Measurements from ENCODE around the gene CARD8. TPM values are rescaled to one million over a fixed set of nuclear protein-coding genes. Genes with fewer than 3 reads are reported as not detected.
"Not testable (repeated sequence)": the region's sequence is repeated elsewhere in the genome, so short reads cannot be mapped to it uniquely, and the experiment has no call there.

Gene CARD8
- total and polyA plus RNA-seq, 9 donors, result 29.3 to 42.6 (median 35.7) TPM

GRCh38 chr19:48220784-48221183, 34.9 kb downstream of the CARD8 start:
- H3K36me3 ChIP-seq (ENCODE audit: control insufficient read depth, insufficient read depth, low read length), result peaks cover 23% of the 10 kb centered on the region
- not testable (repeated sequence) for H3K4me1 ChIP-seq (ENCODE audit: control insufficient read depth, insufficient read depth, low read length)
- no CpG with 5 or more reads among the region's 3 CpGs for WGBS (ENCODE audit: insufficient coverage)

GRCh38 chr19:48218997-48219396, 36.7 kb downstream of the CARD8 start:
- H3K27ac ChIP-seq (ENCODE audit: low read length), result no peak overlapping the region
- H3K36me3 ChIP-seq (ENCODE audit: control insufficient read depth, insufficient read depth, low read length), result peaks cover 27% of the 10 kb centered on the region
- no peaks in the 10 kb centered on the region for H3K9me3 ChIP-seq (replicated peaks; ENCODE audit: control insufficient read depth, low read depth, low read length)
- no peaks in the 10 kb centered on the region for H3K27me3 ChIP-seq (ENCODE audit: control insufficient read depth, insufficient read depth, low read length)
- WGBS (ENCODE audit: insufficient coverage), result 85% methylated on average over 4 of the region's 6 CpGs
- DNase-seq, result no peak
- no peak overlapping the region for H3K4me3 ChIP-seq (ENCODE audit: low read length)
- H3K4me1 ChIP-seq (ENCODE audit: control insufficient read depth, insufficient read depth, low read length), result no peaks in the 10 kb centered on the region

More at GRCh38 chr19:48220784-48221183, 34.9 kb downstream of the CARD8 start:
- not testable (repeated sequence) for H3K4me3 ChIP-seq (ENCODE audit: low read length); H3K27me3 ChIP-seq (ENCODE audit: control insufficient read depth, insufficient read depth, low read length); H3K27ac ChIP-seq (ENCODE audit: low read length); H3K9me3 ChIP-seq (replicated peaks; ENCODE audit: control insufficient read depth, low read depth, low read length); DNase-seq

DNA sequence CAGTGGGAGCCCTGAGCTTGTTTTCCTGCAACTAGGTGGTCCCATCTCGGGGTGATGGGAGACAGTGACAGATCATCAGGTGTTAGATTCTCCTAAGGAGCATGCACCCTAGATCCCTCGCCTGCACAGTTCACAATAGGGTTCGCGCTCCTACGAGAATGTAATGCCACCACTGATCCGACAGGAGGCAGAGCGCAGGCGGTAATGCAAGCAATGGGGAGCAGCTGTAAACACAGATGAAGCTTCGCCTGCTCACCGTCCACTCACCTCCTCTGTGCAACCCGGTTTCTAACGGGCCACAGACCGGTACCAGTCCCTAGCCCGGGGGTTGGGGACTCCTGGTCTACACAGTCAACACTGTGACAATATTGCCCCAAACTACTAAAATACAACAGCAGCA, 38.8 kb downstream of the CARD8 start:
- 84% methylated on average over 14 of the region's 14 CpGs for WGBS (ENCODE audit: insufficient coverage)
- Histone ChIP-seq H3K27ac (ENCODE audit: low read length) (no peak overlapping the region), H3K4me3 (ENCODE audit: low read length) (no peak overlapping the region)

DNA sequence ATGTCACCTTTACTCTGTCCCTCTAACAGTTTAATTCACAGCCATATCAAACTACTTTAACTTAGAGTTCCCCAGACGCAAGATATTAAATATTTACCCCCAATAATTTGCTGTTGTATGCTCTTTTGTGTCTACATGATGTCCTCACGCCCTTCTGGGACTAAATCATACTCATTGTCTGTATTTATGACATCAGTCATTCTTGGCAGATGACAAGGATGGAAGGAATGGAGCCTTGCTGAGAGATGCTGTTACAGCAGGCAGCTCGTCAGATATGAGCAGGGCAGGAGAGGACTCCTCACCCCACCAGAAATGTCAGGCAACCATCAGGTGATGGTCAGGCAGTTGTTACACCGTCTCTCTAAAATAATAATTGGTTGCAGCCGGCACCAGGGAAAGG, 41.8 kb downstream of the CARD8 start:
- peaks cover 28% of the 10 kb centered on the region for H3K36me3 ChIP-seq (ENCODE audit: control insufficient read depth, insufficient read depth, low read length)

More for the DNA sequence above, 38.8 kb downstream of the CARD8 start:
- DNase-seq, result no peak
- Histone ChIP-seq H3K4me1 (ENCODE audit: control insufficient read depth, insufficient read depth, low read length) (no peaks in the 10 kb centered on the region), H3K27me3 (ENCODE audit: control insufficient read depth, insufficient read depth, low read length) (no peaks in the 10 kb centered on the region), H3K9me3 (replicated peaks; ENCODE audit: control insufficient read depth, low read depth, low read length) (no peaks in the 10 kb centered on the region), H3K36me3 (ENCODE audit: control insufficient read depth, insufficient read depth, low read length) (peaks cover 32% of the 10 kb centered on the region)

DNA sequence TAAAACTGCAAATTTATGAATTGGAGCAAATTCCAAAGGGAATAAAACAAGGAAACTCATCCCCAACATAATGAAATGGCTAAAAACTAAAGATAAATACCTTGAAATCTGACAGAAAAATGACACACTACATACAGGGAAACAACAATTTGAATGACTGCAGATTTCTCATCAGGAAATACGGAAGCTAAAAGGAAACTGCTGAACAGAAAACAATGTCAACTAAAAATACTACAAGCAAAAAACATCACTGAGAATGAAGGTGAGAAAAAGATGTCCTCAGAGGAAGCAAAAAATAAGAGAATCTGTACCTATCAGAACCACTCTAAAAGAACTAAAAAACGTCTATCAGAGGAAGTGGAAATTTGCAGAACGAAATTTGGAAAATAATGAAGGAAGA, 45.7 kb downstream of the CARD8 start:
- no peak for DNase-seq
- no CpG with 5 or more reads among the region's 3 CpGs for WGBS (ENCODE audit: insufficient coverage)
- no peaks in the 10 kb centered on the region for H3K4me1 ChIP-seq (ENCODE audit: control insufficient read depth, insufficient read depth, low read length)
- no peaks in the 10 kb centered on the region for H3K27me3 ChIP-seq (ENCODE audit: control insufficient read depth, insufficient read depth, low read length)
- no peak overlapping the region for H3K27ac ChIP-seq (ENCODE audit: low read length)
- H3K9me3 ChIP-seq (replicated peaks; ENCODE audit: control insufficient read depth, low read depth, low read length), result no peaks in the 10 kb centered on the region
- peaks cover 12% of the 10 kb centered on the region for H3K36me3 ChIP-seq (ENCODE audit: control insufficient read depth, insufficient read depth, low read length)
- H3K4me3 ChIP-seq (ENCODE audit: low read length), result no peak overlapping the region

More for the DNA sequence above, 41.8 kb downstream of the CARD8 start:
- H3K4me3 ChIP-seq (ENCODE audit: low read length), result no peak overlapping the region
- H3K9me3 ChIP-seq (replicated peaks; ENCODE audit: control insufficient read depth, low read depth, low read length), result no peaks in the 10 kb centered on the region
- no peaks in the 10 kb centered on the region for H3K27me3 ChIP-seq (ENCODE audit: control insufficient read depth, insufficient read depth, low read length)
- H3K4me1 ChIP-seq (ENCODE audit: control insufficient read depth, insufficient read depth, low read length), result no peaks in the 10 kb centered on the region
- no peak for DNase-seq
- WGBS (ENCODE audit: insufficient coverage), result 90% methylated on average over 2 of the region's 5 CpGs
- H3K27ac ChIP-seq (ENCODE audit: low read length), result no peak overlapping the region

DNA sequence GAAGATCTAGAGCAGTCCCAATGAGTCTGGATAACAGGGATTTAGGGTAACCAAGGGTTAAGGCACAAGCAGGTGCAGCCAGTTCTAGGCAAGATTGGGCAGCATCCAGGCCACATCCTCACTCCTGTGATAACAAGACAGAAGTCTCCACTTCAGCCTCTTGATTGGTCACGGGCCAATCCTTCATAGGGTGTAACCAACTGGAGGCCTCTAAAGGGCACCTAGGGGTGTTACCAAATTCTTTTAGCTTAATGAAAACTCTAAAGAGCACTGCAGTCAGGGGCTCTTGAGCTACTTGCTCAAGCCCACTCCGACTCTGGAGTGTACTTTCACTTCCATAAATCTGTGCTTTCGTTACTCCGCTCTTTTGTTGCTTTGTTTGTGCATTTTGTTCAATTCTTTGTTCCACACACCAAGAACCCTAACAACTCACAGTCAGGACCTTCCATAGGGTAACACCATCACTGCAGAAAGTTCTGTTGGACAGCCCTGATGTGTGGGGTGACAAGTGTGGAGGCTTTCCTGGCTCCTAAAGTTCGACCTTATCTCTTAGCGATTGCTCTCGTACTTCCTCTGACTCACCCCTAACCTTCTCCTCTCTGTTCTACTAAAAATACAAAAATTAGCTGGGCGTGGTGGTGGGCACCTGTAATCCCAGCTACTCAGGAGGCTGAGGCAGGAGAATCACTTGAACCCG, 49.2 kb downstream of the CARD8 start:
- DNase-seq, result no peak
- Histone ChIP-seq H3K9me3 (replicated peaks; ENCODE audit: control insufficient read depth, low read depth, low read length) (no peaks in the 10 kb centered on the region), H3K4me3 (ENCODE audit: low read length) (no peak overlapping the region), H3K27ac (ENCODE audit: low read length) (no peak overlapping the region), H3K27me3 (ENCODE audit: control insufficient read depth, insufficient read depth, low read length) (no peaks in the 10 kb centered on the region), H3K36me3 (ENCODE audit: control insufficient read depth, insufficient read depth, low read length) (peaks cover 2% of the 10 kb centered on the region), H3K4me1 (ENCODE audit: control insufficient read depth, insufficient read depth, low read length) (peaks cover 9% of the 10 kb centered on the region)
- 100% methylated on average over 1 of the region's 9 CpGs for WGBS (ENCODE audit: insufficient coverage)

- no peaks in the 10 kb centered on the region for H3K36me3 ChIP-seq (ENCODE audit: control insufficient read depth, insufficient read depth, low read length)
- H3K27me3 ChIP-seq (ENCODE audit: control insufficient read depth, insufficient read depth, low read length), result no peaks in the 10 kb centered on the region
- H3K4me1 ChIP-seq (ENCODE audit: control insufficient read depth, insufficient read depth, low read length), result peaks cover 9% of the 10 kb centered on the region
- peak overlapping the region; percentile 76 for H3K4me3 ChIP-seq (ENCODE audit: low read length)
- H3K9me3 ChIP-seq (replicated peaks; ENCODE audit: control insufficient read depth, low read depth, low read length), result no peaks in the 10 kb centered on the region
- WGBS (ENCODE audit: insufficient coverage), result 2% methylated on average over 34 of the region's 34 CpGs
- DNase-seq, result peak; percentile 98
- H3K27ac ChIP-seq (ENCODE audit: low read length), result peak overlapping the region; percentile 84
These were observed 51.7 kb downstream of the CARD8 start for GRCh38 chr19:48203794-48204628.

GRCh38 chr19:48203222-48203793, 52.4 kb downstream of the CARD8 start:
- no peaks in the 10 kb centered on the region for H3K36me3 ChIP-seq (ENCODE audit: control insufficient read depth, insufficient read depth, low read length)
- DNase-seq, result no peak
- peaks cover 9% of the 10 kb centered on the region for H3K4me1 ChIP-seq (ENCODE audit: control insufficient read depth, insufficient read depth, low read length)
- H3K4me3 ChIP-seq (ENCODE audit: low read length), result peak overlapping the region; percentile 76
- no peaks in the 10 kb centered on the region for H3K9me3 ChIP-seq (replicated peaks; ENCODE audit: control insufficient read depth, low read depth, low read length)
- WGBS (ENCODE audit: insufficient coverage), result 0% methylated on average over 1 of the region's 5 CpGs
- peak overlapping the region; percentile 84 for H3K27ac ChIP-seq (ENCODE audit: low read length)
- no peaks in the 10 kb centered on the region for H3K27me3 ChIP-seq (ENCODE audit: control insufficient read depth, insufficient read depth, low read length)

DNA sequence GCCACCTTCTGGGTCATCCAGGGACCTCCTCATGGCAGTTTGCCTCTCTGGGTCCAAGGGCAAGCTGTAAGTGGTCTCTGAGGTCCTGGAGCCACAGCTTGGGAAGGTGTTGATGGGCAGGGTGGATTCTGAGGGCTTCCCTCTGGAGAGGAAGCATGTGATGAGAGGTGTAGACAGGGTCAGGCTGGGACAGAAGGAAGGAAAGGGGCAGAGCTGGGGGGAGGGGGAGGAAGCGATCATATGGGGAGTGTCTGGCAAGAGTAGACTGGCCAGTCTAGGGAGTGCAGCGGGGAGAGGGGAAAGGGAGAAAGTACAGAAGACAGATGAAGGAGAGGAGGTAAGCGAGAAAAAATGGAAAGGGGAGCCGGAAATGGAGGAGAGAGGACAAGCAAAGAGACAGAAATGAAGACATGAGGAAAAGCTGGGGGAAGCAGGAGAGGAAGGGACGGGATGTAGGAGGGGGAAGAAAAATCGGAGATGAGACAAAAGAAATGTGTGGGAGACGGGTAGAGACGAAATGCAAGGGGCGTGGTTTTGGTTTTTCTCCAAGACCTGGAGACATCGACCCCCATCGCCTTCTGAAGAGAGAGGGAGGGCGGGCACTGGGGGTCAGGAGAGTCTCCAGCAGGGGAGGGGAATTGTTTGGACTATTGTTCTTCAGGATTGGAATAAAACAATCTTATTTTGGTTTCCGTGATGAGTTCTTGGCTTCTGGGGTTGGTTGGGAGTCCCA, 58.6 kb downstream of the CARD8 start:
- no peak overlapping the region for H3K4me3 ChIP-seq (ENCODE audit: low read length)
- DNase-seq, result no peak
- H3K4me1 ChIP-seq (ENCODE audit: control insufficient read depth, insufficient read depth, low read length), result peaks cover 3% of the 10 kb centered on the region
- no peaks in the 10 kb centered on the region for H3K27me3 ChIP-seq (ENCODE audit: control insufficient read depth, insufficient read depth, low read length)
- 46% methylated on average over 12 of the region's 13 CpGs for WGBS (ENCODE audit: insufficient coverage)
- no peaks in the 10 kb centered on the region for H3K9me3 ChIP-seq (replicated peaks; ENCODE audit: control insufficient read depth, low read depth, low read length)
- H3K36me3 ChIP-seq (ENCODE audit: control insufficient read depth, insufficient read depth, low read length), result no peaks in the 10 kb centered on the region
- H3K27ac ChIP-seq (ENCODE audit: low read length), result no peak overlapping the region

Measured in muscle of leg (tissue), 11 donors.